ENCODE results near the gene MFSD6L. TPM values are rescaled to one million over a fixed set of nuclear protein-coding genes. Genes with fewer than 3 reads are reported as not detected.

The MFSD6L gene
- total RNA-seq, 2 donors from 2014 or later, result 0.41 to 1.9 TPM

- Histone ChIP-seq H3K4me1 (replicated peaks) (no peaks in the 10 kb centered on the region), H3K36me3 (no peaks in the 10 kb centered on the region), H3K4me3 (no peak overlapping the region), H3K27me3 (replicated peaks; ENCODE audit: insufficient read depth) (no peaks in the 10 kb centered on the region), H3K9me3 (no peaks in the 10 kb centered on the region), H3K27ac (no peak overlapping the region)
- intact Hi-C loops (cut with DNase I), result no loop called here
- DNase-seq (ENCODE audit: low spot score), result no peak
- WGBS, result 59% methylated on average over 10 of the region's 10 CpGs
- TF ChIP-seq POLR2A (IDR thresholded peaks at IDR 0.05) (no peak), POLR2AphosphoS5 (IDR thresholded peaks at IDR 0.05) (no peak)
- TF ChIP-seq, protein P1, sequence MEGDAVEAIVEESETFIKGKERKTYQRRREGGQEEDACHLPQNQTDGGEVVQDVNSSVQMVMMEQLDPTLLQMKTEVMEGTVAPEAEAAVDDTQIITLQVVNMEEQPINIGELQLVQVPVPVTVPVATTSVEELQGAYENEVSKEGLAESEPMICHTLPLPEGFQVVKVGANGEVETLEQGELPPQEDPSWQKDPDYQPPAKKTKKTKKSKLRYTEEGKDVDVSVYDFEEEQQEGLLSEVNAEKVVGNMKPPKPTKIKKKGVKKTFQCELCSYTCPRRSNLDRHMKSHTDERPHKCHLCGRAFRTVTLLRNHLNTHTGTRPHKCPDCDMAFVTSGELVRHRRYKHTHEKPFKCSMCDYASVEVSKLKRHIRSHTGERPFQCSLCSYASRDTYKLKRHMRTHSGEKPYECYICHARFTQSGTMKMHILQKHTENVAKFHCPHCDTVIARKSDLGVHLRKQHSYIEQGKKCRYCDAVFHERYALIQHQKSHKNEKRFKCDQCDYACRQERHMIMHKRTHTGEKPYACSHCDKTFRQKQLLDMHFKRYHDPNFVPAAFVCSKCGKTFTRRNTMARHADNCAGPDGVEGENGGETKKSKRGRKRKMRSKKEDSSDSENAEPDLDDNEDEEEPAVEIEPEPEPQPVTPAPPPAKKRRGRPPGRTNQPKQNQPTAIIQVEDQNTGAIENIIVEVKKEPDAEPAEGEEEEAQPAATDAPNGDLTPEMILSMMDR (IDR thresholded peaks at IDR 0.05), result no peak
Measured at GRCh38 chr17:8789743-8790142, 9.4 kb downstream of the MFSD6L start.

- no peaks in the 10 kb centered on the region for H3K27me3 ChIP-seq (replicated peaks; ENCODE audit: insufficient read depth)
- no peaks in the 10 kb centered on the region for H3K36me3 ChIP-seq
- DNase-seq (ENCODE audit: low spot score), result no peak
- no peak overlapping the region for H3K27ac ChIP-seq
- H3K4me1 ChIP-seq (replicated peaks), result no peaks in the 10 kb centered on the region
- H3K4me3 ChIP-seq, result no peak overlapping the region
- TF ChIP-seq POLR2AphosphoS5 (IDR thresholded peaks at IDR 0.05) (no peak), POLR2A (IDR thresholded peaks at IDR 0.05) (no peak)
- TF ChIP-seq, protein P1 (IDR thresholded peaks at IDR 0.05), result no peak
- intact Hi-C loops (cut with DNase I), result no loop called here
- no peaks in the 10 kb centered on the region for H3K9me3 ChIP-seq
- 72% methylated on average over 2 of the region's 2 CpGs for whole genome bisulfite sequencing
Measured at GRCh38 chr17:8788998-8789397, 10.2 kb downstream of the MFSD6L start.

GRCh38 chr17:8785547-8786413, 13.4 kb downstream of the MFSD6L start:
- no peak overlapping the region for H3K27ac ChIP-seq
- H3K4me1 ChIP-seq (replicated peaks), result no peaks in the 10 kb centered on the region
- no peaks in the 10 kb centered on the region for H3K36me3 ChIP-seq
- WGBS, result 29% methylated on average over 19 of the region's 19 CpGs
- TF ChIP-seq POLR2A (IDR thresholded peaks at IDR 0.05), result no peak
- TF ChIP-seq, protein P1 (IDR thresholded peaks at IDR 0.05), result peak; percentile 34 to 80 (median 74)
- peak; percentile 67 for DNase-seq (ENCODE audit: low spot score)
- H3K9me3 ChIP-seq, result no peaks in the 10 kb centered on the region
- intact Hi-C loops (cut with DNase I), result no loop called here
- H3K4me3 ChIP-seq, result no peak overlapping the region
- H3K27me3 ChIP-seq (replicated peaks; ENCODE audit: insufficient read depth), result no peaks in the 10 kb centered on the region

DNA sequence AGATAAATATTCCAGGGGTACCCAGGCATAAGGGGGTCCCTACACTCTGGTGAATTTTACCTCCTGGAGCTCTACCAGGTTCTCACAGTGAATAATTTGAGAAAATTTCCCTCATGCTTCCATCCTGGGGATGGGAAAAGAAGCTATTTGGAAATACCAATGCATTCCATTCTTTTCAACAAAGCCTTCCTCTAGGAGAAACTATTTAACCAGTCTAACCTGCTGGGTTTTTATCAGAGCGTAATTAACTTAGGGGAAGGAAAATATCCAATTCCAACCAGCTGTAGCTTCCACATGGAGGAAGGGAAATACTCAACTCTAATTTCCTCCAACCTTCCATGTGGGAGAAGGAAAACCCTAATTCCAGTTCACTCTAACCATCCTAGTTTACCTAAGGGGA, 17.0 kb downstream of the MFSD6L start:
- Histone ChIP-seq H3K4me1 (replicated peaks) (no peaks in the 10 kb centered on the region), H3K27ac (no peak overlapping the region), H3K9me3 (no peaks in the 10 kb centered on the region), H3K4me3 (no peak overlapping the region), H3K36me3 (no peaks in the 10 kb centered on the region), H3K27me3 (replicated peaks; ENCODE audit: insufficient read depth) (no peaks in the 10 kb centered on the region)
- 44% methylated on average over 1 of the region's 1 CpG for WGBS
- intact Hi-C loops (cut with DNase I), result no loop called here
- no peak for DNase-seq (ENCODE audit: low spot score)
- TF ChIP-seq POLR2AphosphoS5 (IDR thresholded peaks at IDR 0.05) (no peak), POLR2A (IDR thresholded peaks at IDR 0.05) (no peak)
- TF ChIP-seq, protein P1 (IDR thresholded peaks at IDR 0.05), result no peak

- TF ChIP-seq POLR2AphosphoS5 (IDR thresholded peaks at IDR 0.05) (no peak), POLR2A (IDR thresholded peaks at IDR 0.05) (no peak)
- TF ChIP-seq, protein P1 (IDR thresholded peaks at IDR 0.05), result no peak
- Histone ChIP-seq H3K27me3 (replicated peaks; ENCODE audit: insufficient read depth) (no peaks in the 10 kb centered on the region), H3K9me3 (no peaks in the 10 kb centered on the region), H3K4me3 (no peak overlapping the region), H3K4me1 (replicated peaks) (no peaks in the 10 kb centered on the region), H3K36me3 (no peaks in the 10 kb centered on the region), H3K27ac (no peak overlapping the region)
- no peak for DNase-seq (ENCODE audit: low spot score)
- intact Hi-C loops (cut with DNase I), result no loop called here
- WGBS, result 44% methylated on average over 4 of the region's 4 CpGs
Measured at GRCh38 chr17:8781776-8782175, 17.4 kb downstream of the MFSD6L start.

All from prostate gland (tissue), 2 donors.